D721Med (cell line): Measurements from ENCODE around the gene TAF15.

Experiments
- DNase-seq: peaks from one replicate; pipeline ENCODE4 v3.0.0; 2011; ENCODE audit warnings: low spot score; ENCODE audit not compliant: insufficient read length
- FAIRE-seq: peaks from 2 replicates; lab custom pipeline; 2011; peaks lifted over from hg19 to GRCh38; lab: Jason Lieb, UNC
- CTCF ChIP-seq: IDR thresholded peaks from 2 replicates; pipeline ENCODE4 v1.5.1; 2012; ENCODE audit warnings: mild to moderate bottlenecking, control low read depth; ENCODE audit not compliant: insufficient read depth; ENCODE audit errors: missing control alignments

TAF15 gene

GRCh38 chr17:35868737-35869136 is 59.5 kb downstream of the TAF15 start, which contains the start of gene HEATR9:
HEATR9 (minus strand) TSS chr17:35868891; CDS start chr17:35868742, 149 bp downstream.
- FAIRE-seq = no peak
- TF ChIP-seq CTCF = no peak

GRCh38 chr17:35870906-35871819 is 61.9 kb downstream of the TAF15 start:
- peak; percentile 22 for TF ChIP-seq CTCF
- no peak for FAIRE-seq
- DNase-seq = peak; percentile 31

More at GRCh38 chr17:35868737-35869136, 59.5 kb downstream of the TAF15 start, which contains the start of gene HEATR9:
- no peak for DNase-seq

- DNase-seq (no peak), FAIRE-seq (no peak)
- TF ChIP-seq CTCF = no peak
Observed at GRCh38 chr17:35872196-35872980, 63.1 kb downstream of the TAF15 start.

GRCh38 chr17:35875072-35875799 is 66.0 kb downstream of the TAF15 start:
- DNase-seq = no peak
- no peak for TF ChIP-seq CTCF
- FAIRE-seq = no peak

GRCh38 chr17:35875800-35876139 is 66.5 kb downstream of the TAF15 start:
- no peak for DNase-seq
- TF ChIP-seq CTCF = no peak
- FAIRE-seq = no peak

GRCh38 chr17:35876534-35876933 is 67.2 kb downstream of the TAF15 start:
- no peak for TF ChIP-seq CTCF
- no peak for DNase-seq
- no peak for FAIRE-seq
